Osteocyte (in vitro differentiated cells): ENCODE results near the gene TMEM33. TPM values are rescaled to one million over a fixed set of nuclear protein-coding genes. Genes with fewer than 3 reads are reported as not detected.
A peak's percentile ranks its signal among the peaks of the same experiment; 100 is the strongest.

Experiments used
- DNase-seq: peaks from one replicate; pipeline ENCODE4 v3.0.0; 2021; ENCODE audit warnings: mixed read lengths; ENCODE audit not compliant: unreplicated experiment; ENCODE audit errors: extremely low spot score
- H3K27ac Mint-ChIP-seq: one replicate; pipeline ENCODE4 v1.8.0; 2021; ENCODE audit warnings: mild to moderate bottlenecking, mixed read lengths; ENCODE audit not compliant: unreplicated experiment
- H3K27me3 Mint-ChIP-seq: one replicate; pipeline ENCODE4 v1.8.0; 2021; ENCODE audit warnings: mixed read lengths; ENCODE audit not compliant: unreplicated experiment
- H3K36me3 Mint-ChIP-seq: one replicate; pipeline ENCODE4 v1.8.0; 2021; ENCODE audit warnings: mixed read lengths; ENCODE audit not compliant: unreplicated experiment
- H3K4me1 Mint-ChIP-seq: one replicate; pipeline ENCODE4 v1.8.0; 2021; ENCODE audit warnings: mixed read lengths; ENCODE audit not compliant: unreplicated experiment
- H3K4me3 Mint-ChIP-seq: one replicate; pipeline ENCODE4 v1.8.0; 2021; ENCODE audit warnings: mild to moderate bottlenecking, moderate library complexity, mixed read lengths; ENCODE audit not compliant: unreplicated experiment
- H3K9me3 Mint-ChIP-seq: one replicate; pipeline ENCODE4 v1.8.0; 2021; ENCODE audit warnings: mixed read lengths; ENCODE audit not compliant: unreplicated experiment
- total RNA-seq: library from RNA; stranded (reverse); gene quantifications from 2 replicates; pipeline ENCODE4 v1.2.1, GENCODE V29; 2021
- TF ChIP-seq, protein P1 (sequence below): fragments of 200-600 bp; sonication (generic); IDR thresholded peaks from 2 replicates; pipeline ENCODE4 v1.5.0; 2021; ENCODE audit warnings: antibody characterized with exemption, mild to moderate bottlenecking, moderate library complexity

Gene TMEM33
- total RNA-seq, 1 donor from 2014 or later, result 54.8 TPM

DNA sequence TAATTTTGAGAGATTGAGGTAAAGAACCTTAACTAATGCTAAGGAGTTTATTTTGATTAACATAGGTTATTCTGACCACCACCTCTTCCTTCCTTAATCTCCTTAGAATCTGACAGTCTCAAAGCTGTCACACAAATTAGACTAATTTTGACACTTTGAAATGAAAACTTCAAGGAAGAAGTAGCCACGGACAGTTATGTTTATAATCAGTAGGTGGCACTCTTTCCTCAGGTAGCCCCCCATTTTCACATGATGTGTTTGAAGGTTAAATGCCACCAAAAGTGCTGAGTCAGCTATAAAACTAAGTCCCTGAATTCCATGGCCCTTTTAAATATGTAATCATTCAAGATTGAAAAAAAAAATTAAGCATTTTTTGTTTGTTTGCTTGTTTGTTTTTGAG lies 22.4 kb downstream of the TMEM33 start:
- no peaks in the 10 kb centered on the region for H3K27me3 Mint-ChIP-seq
- no peaks in the 10 kb centered on the region for H3K4me1 Mint-ChIP-seq
- no peaks in the 10 kb centered on the region for H3K9me3 Mint-ChIP-seq
- TF ChIP-seq, protein P1, sequence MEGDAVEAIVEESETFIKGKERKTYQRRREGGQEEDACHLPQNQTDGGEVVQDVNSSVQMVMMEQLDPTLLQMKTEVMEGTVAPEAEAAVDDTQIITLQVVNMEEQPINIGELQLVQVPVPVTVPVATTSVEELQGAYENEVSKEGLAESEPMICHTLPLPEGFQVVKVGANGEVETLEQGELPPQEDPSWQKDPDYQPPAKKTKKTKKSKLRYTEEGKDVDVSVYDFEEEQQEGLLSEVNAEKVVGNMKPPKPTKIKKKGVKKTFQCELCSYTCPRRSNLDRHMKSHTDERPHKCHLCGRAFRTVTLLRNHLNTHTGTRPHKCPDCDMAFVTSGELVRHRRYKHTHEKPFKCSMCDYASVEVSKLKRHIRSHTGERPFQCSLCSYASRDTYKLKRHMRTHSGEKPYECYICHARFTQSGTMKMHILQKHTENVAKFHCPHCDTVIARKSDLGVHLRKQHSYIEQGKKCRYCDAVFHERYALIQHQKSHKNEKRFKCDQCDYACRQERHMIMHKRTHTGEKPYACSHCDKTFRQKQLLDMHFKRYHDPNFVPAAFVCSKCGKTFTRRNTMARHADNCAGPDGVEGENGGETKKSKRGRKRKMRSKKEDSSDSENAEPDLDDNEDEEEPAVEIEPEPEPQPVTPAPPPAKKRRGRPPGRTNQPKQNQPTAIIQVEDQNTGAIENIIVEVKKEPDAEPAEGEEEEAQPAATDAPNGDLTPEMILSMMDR, result peak; percentile 38
- no peak overlapping the region for H3K27ac Mint-ChIP-seq
- H3K36me3 Mint-ChIP-seq, result peaks cover 15% of the 10 kb centered on the region
- DNase-seq, result no peak
- H3K4me3 Mint-ChIP-seq, result no peak overlapping the region

DNA sequence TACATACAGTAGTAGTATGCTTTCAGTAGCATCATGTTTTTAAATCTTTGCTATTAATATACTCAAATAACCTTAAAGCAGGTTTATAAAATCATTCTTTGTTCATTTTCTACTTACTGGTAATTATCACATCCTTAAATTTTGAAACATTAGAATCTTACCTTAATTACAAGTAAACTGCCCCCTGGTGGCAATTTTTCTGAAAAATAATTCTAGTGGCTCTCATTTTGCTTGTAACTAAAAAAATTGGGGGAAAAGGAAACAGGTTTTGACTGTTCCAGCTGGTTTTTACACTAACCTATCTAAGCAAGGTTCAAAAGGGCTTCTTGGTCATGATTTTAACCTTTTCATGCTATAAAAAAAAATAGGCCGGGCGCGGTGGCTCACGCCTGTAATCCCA lies 27.9 kb downstream of the TMEM33 start:
- no peaks in the 10 kb centered on the region for H3K36me3 Mint-ChIP-seq
- H3K9me3 Mint-ChIP-seq, result peaks cover 1% of the 10 kb centered on the region
- no peak for DNase-seq
- no peaks in the 10 kb centered on the region for H3K4me1 Mint-ChIP-seq
- no peak overlapping the region for H3K4me3 Mint-ChIP-seq
- TF ChIP-seq, protein P1, result peak; percentile 42
- H3K27ac Mint-ChIP-seq, result no peak overlapping the region
- no peaks in the 10 kb centered on the region for H3K27me3 Mint-ChIP-seq

DNA sequence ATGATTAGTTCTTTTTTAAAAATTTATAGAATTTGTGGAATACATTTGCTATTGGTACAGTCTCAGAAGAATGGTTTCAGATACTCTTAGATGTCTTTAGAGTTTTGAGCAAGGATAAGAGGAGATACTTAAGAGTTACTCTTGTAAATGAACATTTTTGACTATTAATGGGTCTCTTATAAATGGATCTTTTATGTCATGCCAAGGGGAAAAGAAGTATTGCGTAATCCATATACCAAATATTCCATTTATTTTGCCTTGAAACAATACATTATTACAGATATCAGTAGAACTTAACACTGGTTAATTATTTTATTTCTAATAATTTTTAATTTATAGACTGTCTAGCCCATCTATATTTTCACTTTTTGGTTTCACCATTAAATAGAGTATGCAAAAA lies 29.2 kb downstream of the TMEM33 start:
- Mint-ChIP-seq H3K36me3 (no peaks in the 10 kb centered on the region), H3K4me1 (no peaks in the 10 kb centered on the region), H3K27ac (no peak overlapping the region), H3K4me3 (no peak overlapping the region), H3K27me3 (no peaks in the 10 kb centered on the region), H3K9me3 (peaks cover 5% of the 10 kb centered on the region)
- TF ChIP-seq, protein P1, result no peak
- no peak for DNase-seq

DNA sequence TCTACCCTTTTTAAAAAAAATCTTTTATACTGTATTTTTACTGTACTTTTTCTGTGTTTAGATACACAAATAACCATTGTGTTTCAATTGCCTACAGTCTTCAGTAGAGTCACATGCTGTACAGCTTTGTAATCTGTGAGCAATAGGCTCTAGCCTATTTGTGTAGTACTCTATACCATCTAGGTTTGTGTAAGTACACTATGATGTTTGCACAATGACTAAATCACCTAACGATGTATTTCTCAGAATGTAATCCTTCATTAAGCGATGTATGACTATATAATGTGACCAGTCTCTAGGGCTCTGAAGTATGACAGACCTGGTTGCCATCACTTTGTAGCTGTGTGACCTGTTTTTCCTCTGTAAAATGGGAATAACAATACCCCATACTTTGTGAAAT lies 32.2 kb downstream of the TMEM33 start:
- Mint-ChIP-seq H3K36me3 (no peaks in the 10 kb centered on the region), H3K4me3 (no peak overlapping the region), H3K9me3 (peaks cover 13% of the 10 kb centered on the region), H3K27ac (no peak overlapping the region), H3K27me3 (no peaks in the 10 kb centered on the region), H3K4me1 (no peaks in the 10 kb centered on the region)
- TF ChIP-seq, protein P1, result no peak
- no peak for DNase-seq

DNA sequence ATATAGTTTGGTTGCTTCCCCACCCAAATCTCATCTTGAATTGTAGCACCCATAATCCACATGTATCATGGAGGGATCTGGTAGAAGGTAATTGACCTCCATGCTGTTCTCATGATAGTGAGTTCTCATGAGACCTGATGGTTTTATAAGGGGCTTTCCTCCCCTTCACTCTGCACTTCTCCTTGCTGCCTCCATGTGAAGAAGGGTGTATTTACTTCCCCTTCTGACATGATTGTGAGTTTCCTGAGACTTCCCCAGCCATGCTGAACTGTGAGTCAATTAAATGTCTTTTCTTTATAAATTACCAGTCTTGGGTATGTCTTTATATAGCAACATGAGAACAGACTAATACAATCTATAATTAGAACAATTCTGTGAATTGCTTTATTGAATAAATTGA lies 34.4 kb downstream of the TMEM33 start:
- peaks cover 14% of the 10 kb centered on the region for H3K9me3 Mint-ChIP-seq
- no peaks in the 10 kb centered on the region for H3K4me1 Mint-ChIP-seq
- no peak overlapping the region for H3K27ac Mint-ChIP-seq
- TF ChIP-seq, protein P1, result no peak
- H3K36me3 Mint-ChIP-seq, result no peaks in the 10 kb centered on the region
- DNase-seq, result no peak
- no peaks in the 10 kb centered on the region for H3K27me3 Mint-ChIP-seq
- no peak overlapping the region for H3K4me3 Mint-ChIP-seq
